Heart left ventricle (tissue), 13 donors: ENCODE results near the gene FOXJ2.

Source experiments
- POLR2A ChIP-seq, 2 donors: fragments of 450-650 bp; IDR thresholded peaks; one replicate each; pipeline ENCODE4 v1.6.1; 2017; ENCODE audit warnings: antibody characterized with exemption in 2 of 2, mild to moderate bottlenecking in 2 of 2, moderate library complexity in 2 of 2
- TF ChIP-seq, protein P1 (sequence below), 12 donors: fragments of 200-600 bp; sonication (generic) in 4 of 12; IDR thresholded peaks; one replicate each; pipeline versions ENCODE4 v1.5.0 to v1.8.0; 2018 to 2022; ENCODE audit warnings: antibody characterized with exemption in 12 of 12, mild to moderate bottlenecking in 5 of 12
- donor health status: ischemic (EF 13 %, LVEDD 7.1; RV severe dilation, severe dysfunction).
- donor health status: DM: no; HTN: yes; CAD: no.
- donor health status: DM: no; HTN: no; CAD: no.
- donor health status: ischemic (EF 25% LVEDD 6.9; RV normal size, moderate dysfunction).
- donor health status: ischemic (EF 25% LVEDD 5.7; RV mildly dilated, moderate dysfunction).
- donor health status: ischemic (EF 35%, LVEDD 5.7; RV mildly dilated, moderate dysfunction).
- donor health status: nonischemic (EF 11% LVEDD 7.7; RV severe dilation, severe dysfunction).
- donor health status: DM: yes; HTN: yes; CAD: no.
- donor health status: PGD.
- donor health status: ischemic (EF 29% LVEDD 5.4; RV normal size, mild dysfunction).
- donor health status: nonischemic (EF 23%, LVEDD 6.1; RV moderate dilation, normal function).

DNA sequence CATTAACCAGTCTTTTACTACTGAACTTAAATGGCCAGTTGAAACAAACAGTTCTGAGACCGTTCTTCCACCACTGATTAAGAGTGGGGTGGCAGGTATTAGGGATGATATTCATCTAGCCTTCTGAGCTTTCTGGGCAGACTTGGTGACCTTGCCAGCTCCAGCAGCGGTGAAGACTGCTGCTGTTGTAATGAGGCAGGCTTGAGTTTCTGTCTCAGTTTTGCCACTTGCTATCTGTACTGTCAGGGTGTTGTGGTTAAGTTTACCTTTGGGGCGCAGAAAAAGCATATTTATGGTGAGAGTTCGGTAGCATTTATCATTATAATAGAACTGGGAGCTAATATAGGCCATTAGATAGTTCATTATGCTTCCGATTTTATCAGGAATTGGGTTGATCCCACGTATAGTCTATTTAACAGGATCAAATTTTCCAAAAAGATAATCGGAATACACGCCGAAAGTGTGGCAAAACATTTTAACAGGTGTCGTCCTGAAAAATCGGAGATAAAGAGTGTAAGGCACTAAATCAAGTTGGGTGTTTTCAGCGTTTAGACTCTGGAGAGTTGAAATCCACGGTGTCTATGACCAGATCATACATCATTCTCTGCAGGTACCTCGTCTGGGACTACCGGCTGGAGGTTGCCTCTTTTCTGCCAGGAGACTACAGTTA is 48.9 kb downstream of the FOXJ2 start:
- TF ChIP-seq, protein P1, sequence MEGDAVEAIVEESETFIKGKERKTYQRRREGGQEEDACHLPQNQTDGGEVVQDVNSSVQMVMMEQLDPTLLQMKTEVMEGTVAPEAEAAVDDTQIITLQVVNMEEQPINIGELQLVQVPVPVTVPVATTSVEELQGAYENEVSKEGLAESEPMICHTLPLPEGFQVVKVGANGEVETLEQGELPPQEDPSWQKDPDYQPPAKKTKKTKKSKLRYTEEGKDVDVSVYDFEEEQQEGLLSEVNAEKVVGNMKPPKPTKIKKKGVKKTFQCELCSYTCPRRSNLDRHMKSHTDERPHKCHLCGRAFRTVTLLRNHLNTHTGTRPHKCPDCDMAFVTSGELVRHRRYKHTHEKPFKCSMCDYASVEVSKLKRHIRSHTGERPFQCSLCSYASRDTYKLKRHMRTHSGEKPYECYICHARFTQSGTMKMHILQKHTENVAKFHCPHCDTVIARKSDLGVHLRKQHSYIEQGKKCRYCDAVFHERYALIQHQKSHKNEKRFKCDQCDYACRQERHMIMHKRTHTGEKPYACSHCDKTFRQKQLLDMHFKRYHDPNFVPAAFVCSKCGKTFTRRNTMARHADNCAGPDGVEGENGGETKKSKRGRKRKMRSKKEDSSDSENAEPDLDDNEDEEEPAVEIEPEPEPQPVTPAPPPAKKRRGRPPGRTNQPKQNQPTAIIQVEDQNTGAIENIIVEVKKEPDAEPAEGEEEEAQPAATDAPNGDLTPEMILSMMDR (IDR thresholded peaks at IDR 0.05): no peak
- TF ChIP-seq POLR2A (IDR thresholded peaks at IDR 0.05): no peak
